ENCODE measurements around the gene FBXW11.

The FBXW11 gene

DNA sequence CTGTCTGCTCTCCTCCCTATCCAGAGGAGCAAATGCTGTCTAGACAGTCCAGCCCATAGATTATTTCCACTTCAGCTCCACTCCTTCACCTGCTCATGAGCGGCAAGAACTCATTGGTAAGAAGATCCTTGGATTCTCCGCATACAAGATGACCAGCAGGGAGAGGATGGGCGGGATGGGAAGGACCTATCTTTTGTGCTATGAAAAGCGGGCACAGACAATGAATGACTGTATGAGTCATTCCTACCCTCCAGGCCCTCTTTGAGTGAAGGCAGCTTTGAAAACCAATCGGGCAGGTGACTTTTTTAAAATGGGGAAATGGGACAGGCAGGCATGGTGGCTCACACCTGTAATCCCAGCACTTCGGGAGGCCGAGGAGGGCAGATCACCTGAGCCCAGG is 171.4 kb downstream of the FBXW11 start:
- DNase-seq, result no peak

DNA sequence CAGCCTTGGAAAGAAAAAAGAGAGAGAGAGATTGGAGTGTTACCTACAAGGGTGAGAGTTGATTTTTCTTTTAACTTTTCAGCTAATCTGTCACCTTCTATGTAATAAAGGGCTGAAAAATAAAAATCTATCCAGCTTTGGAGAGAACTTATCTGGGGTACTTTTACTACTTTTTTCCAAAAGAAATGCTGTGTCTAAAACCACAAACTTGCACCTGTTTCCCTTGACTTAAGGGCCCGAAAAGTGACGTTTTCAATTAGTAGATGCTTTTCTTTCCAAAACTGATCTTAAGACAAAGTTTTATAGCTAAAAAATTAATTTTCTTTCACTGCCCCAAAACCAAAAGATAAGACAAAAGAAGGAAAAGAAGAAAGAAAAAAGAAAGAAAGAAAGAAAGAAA is 172.0 kb downstream of the FBXW11 start:
- DNase-seq, result no peak

DNA sequence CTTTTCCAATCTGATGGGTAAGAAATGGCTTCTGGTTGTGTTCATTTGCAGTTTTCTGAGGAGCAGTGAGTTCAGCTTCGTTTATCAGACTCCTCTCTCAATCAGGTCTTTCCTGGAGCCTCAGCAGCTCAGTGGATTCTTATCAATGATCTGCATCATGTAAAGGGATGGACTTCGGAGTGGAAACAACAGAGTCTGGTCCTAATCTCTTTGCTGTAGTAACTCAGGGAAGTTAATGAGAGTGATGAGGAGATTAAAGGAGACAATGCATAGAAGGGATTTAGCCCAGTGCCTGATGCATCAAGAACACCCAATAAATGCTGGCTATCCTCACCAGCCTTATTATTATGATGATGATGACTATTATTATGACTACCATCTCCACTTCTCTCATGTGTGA is 173.7 kb downstream of the FBXW11 start:
- DNase-seq, result no peak

DNA sequence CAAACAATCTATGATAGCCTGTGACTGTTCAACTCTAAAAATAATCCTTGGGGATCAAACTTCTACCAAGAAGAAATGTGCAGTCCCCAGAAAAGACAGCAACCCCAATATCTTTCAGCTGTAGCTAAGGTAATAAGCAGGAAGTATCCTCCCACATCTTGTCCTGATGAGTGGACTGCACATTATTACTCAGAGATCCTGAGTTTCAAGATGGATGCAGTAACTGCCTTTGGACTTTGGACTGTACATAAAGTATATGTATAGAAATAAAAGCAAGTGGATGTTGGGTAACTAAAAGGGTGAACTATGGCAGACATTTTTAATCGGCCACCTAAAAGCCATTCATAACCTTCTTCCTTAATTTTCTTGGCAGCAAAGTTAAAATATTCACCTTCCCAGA is 175.8 kb downstream of the FBXW11 start:
- DNase-seq, result no peak

DNA sequence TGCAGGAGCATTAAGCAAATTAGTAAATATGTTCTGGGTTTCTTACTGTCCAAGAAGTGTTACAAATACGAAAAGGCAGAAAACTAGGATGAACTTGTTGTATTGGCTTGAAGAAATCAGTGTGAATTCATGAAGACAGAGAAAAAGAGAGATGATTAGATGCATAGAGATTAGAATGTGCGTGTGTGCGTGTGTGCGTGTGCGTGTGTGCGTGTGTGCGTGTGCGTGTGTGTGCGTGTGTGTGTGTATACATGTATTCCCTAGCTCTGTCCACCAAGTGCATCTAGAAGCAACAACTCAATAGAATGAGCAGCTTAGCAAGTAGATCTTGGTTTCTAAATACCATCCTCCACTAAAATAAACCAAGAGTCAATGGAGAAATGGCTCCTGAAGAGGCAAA is 179.3 kb downstream of the FBXW11 start:
- DNase-seq, result no peak

DNA sequence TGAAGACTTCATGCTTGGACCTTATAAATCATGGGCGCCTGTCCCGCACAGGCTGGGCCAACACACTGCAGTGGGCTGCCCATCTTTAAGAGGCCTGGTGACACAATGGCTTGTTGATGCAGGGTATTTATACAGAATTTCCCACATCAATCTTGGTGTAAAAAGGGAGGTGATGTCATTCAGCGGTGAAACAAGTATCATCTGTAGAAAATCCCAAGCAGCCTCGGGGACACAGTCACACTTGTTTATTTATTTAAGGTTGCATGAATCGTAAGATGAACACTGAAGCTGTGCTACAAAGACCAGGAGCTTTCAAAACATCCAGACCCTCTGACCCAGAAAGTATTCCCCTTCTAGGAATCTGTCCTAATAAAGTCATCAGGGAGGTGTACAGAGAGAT is 180.3 kb downstream of the FBXW11 start:
- no peak for DNase-seq

DNA sequence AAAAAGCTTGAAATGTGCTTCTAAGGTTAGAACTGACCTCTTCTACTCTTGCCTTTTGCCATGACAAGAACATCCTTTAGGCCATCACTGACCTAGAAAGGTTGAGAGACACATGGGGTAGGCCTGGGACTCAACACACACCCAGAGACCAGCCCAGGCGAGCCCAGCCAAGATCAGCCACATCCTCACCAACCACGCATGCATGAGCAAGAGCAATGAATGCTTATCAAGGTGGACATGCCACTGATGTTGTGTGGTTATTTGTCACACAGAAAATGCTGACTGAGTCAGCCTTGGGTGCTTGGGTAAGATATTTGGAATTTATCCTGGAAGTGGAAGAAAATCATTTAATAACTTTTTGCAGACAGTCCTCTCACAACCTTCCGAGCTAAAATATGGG is 181.4 kb downstream of the FBXW11 start:
- no peak for DNase-seq

DNA sequence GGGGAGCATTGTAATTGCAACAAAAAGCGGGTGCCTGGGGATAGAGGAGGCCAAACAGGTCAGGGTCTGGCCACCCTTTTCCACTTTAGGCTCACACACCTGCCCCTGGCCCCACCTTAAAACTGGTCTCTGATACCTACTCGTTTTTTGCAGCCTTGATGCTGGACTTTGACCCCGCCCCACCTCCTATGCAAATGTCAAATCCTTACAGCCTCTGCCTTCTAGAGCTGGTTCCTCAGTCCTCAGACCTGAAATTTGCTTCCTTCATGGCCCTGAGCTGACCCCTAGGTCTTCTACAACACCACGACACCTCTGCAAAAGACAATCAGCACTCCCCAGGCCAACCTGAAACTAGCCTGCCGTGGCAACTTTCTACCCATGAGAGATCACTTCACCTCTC is 183.2 kb downstream of the FBXW11 start:
- DNase-seq, result no peak

DNA sequence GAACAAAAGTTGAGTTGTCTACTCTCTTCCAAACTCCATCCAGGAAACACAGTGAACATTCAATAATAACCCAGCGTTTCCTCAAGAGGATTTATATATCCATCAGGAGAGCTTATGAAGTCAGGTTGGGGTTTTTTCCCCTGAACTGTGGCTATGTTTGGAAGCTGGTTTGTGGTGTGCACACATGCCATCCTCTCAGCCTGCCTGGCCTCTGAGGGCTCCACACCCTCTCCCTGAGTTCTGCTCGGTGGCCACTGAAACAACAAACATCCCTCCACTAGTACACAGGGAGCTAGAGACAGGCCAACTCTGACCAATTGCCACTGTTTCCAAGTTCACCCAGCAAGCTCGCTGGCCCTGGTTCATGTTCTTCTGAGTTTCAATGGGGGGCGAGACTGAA is 185.2 kb downstream of the FBXW11 start:
- DNase-seq, result no peak

DNA sequence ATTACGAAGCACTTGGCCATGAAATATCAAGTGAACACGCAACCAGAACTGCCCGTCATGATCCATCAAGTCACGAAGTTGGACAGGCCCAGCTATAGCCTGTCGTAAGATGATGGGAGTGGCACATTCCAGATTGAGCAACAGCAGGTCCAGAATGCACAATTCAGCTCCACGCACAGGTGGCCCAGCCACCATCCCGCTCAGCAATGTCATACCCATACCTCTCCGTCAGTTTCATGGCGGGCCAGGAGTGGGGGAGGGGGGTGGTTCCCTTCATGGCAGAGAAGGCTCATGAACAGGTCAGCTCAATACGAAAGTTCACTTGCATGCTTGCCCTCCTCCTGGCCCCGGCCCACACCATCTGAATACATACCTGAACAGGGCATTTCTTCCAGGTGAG is 185.9 kb downstream of the FBXW11 start:
- DNase-seq, result no peak

DNA sequence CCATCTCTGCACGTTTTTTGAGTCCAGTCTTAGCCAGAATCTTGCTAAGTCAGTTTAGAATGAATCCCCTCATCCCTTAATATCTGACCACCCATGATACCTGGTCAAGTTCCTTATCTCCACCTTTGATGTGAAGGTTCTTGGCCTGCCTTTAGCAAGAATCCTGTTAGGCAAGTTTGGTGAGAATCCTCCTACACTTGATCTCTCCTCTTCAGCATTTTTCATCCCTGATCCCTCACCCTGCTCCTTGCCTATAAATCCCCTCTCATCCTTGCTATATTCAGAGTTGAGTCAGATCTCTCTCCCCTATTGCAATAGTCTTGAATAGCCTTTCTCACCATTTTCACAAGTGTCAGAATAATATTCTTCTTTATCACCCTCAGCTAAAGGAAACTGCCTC is 189.8 kb downstream of the FBXW11 start:
- no peak for DNase-seq

DNA sequence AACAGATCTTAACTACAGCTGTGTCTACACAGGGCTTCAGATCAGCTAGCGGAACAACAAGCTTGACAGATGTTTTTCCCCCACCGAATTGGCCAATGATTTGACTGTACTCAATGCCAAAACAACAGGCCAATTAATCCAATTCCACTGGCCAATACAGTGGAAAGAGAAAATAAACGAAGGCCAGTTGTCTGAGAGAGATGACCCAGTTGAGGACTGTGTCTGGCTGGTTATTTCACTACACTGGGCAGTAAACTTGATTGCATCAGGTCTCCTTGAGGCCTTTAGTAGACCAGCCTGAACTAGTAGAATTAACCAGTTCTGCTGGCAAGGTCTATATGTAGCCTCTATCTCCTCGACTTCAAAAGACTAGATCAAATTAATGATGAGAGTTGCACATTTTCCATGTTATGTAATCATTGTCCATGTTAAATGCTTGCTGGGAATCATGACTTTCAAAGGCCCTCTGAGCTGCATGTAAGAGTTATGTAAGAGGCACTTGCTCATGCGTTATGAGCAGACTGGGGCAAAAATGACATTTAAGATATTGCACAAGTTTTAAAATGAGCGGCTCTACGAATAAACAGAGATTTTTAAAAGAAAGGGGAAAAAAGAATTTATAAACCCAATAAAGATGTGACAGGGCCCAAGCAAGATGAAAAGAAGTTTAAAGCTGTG is 192.5 kb downstream of the FBXW11 start:
- peak; percentile 47 for DNase-seq

DNA sequence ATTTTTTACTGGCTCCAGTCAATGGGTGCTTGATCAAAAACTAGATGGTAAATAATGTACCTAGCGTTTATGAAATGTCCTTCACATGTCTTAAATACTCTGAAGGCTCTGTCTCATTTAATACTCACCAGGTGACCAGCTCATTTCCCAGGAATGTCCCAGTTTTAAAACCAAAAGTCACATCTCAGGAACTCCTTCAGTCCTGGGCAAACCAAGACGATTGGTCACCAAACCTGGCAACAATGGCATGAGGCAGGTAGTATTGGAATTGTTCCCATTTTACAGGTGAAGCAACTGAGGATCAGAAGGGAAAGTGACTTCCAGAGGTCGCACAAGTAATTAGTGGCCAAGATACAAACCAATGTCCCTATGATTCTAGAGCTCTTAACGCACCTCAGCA is 193.2 kb downstream of the FBXW11 start:
- DNase-seq, result no peak
